Keratinocyte (primary cell): ENCODE results near the gene CXCL5. TPM values are rescaled to one million over a fixed set of nuclear protein-coding genes. Genes with fewer than 3 reads are reported as not detected.

Source experiments
- DNase-seq: peaks from one replicate; pipeline ENCODE4 v3.0.0-alpha.2; 2011; ENCODE audit warnings: low read depth, missing footprints, low spot score
- FAIRE-seq: peaks from 2 replicates; lab custom pipeline; 2011; peaks lifted over from hg19 to GRCh38; lab: Jason Lieb, UNC
- H2AFZ ChIP-seq: 2 replicates; pipeline ENCODE4 v1.6.0; 2012; ENCODE audit warnings: low read length, control low read depth, inconsistent platforms; ENCODE audit not compliant: control insufficient read depth
- H3K27ac ChIP-seq: 2 replicates; pipeline ENCODE4 v1.5.1; 2011; ENCODE audit warnings: low read length; ENCODE audit not compliant: control insufficient read depth, insufficient read depth
- H3K27me3 ChIP-seq: 3 replicates; pipeline ENCODE4 v1.6.0; 2011; ENCODE audit warnings: low read length; ENCODE audit not compliant: control insufficient read depth, insufficient read depth; ENCODE audit errors: extremely low read depth
- H3K36me3 ChIP-seq, 2 experiments: 2 replicates in 1 of 2; 3 replicates in 1 of 2; pipeline ENCODE4 v1.5.1; 2011; ENCODE audit warnings: low read length in 2 of 2, mild to moderate bottlenecking in 1 of 2; ENCODE audit not compliant: control insufficient read depth in 2 of 2, insufficient read depth in 2 of 2; ENCODE audit errors: extremely low read depth in 1 of 2
- H3K4me1 ChIP-seq: 3 replicates; pipeline ENCODE4 v1.5.1; 2011; ENCODE audit warnings: low read length; ENCODE audit not compliant: control insufficient read depth, insufficient read depth; ENCODE audit errors: extremely low read depth
- H3K4me2 ChIP-seq: 3 replicates; pipeline ENCODE4 v1.6.0; 2011; ENCODE audit warnings: low read depth, low read length; ENCODE audit not compliant: control insufficient read depth, insufficient read depth; ENCODE audit errors: extremely low read depth
- H3K4me3 ChIP-seq, 3 experiments: fragments of 200-600 bp in 1 of 3; sonication (generic) in 1 of 3; 2 replicates in 2 of 3; 3 replicates in 1 of 3; pipeline ENCODE4 v1.5.1; 2011 to 2016; ENCODE audit warnings: low read length in 3 of 3, mild to moderate bottlenecking in 3 of 3, control low read depth in 2 of 3, inconsistent platforms in 1 of 3, low read depth in 1 of 3, mixed read lengths in 1 of 3, mixed run types in 1 of 3, moderate library complexity in 1 of 3; ENCODE audit not compliant: control insufficient read depth in 2 of 3, insufficient read depth in 2 of 3; ENCODE audit errors: extremely low read depth in 1 of 3
- H3K79me2 ChIP-seq: 2 replicates; pipeline ENCODE4 v1.6.0; 2012; ENCODE audit warnings: low read length; ENCODE audit not compliant: control insufficient read depth, insufficient read depth
- H3K9ac ChIP-seq: 3 replicates; pipeline ENCODE4 v1.6.0; 2011; ENCODE audit warnings: low read length; ENCODE audit not compliant: control insufficient read depth, insufficient read depth; ENCODE audit errors: extremely low read depth
- H3K9me1 ChIP-seq: 3 replicates; pipeline ENCODE4 v1.6.0; 2011; ENCODE audit warnings: low read length; ENCODE audit not compliant: control insufficient read depth, insufficient read depth; ENCODE audit errors: extremely low read depth
- H3K9me3 ChIP-seq: 2 replicates; pipeline ENCODE4 v1.5.1; 2012; ENCODE audit warnings: low read depth, low read length; ENCODE audit not compliant: control insufficient read depth
- H4K20me1 ChIP-seq: 3 replicates; pipeline ENCODE4 v1.6.0; 2011; ENCODE audit warnings: low read length; ENCODE audit not compliant: control insufficient read depth, insufficient read depth; ENCODE audit errors: extremely low read depth
- CTCF ChIP-seq, 3 experiments: IDR thresholded peaks in 1 of 3; conservative IDR thresholded peaks in 1 of 3; optimal IDR thresholded peaks in 1 of 3; 2 replicates in 2 of 3; 3 replicates in 1 of 3; pipeline versions ENCODE3 to v1.5.1; 2011; ENCODE audit warnings: low read length in 3 of 3, mild to moderate bottlenecking in 3 of 3, moderate library complexity in 2 of 3, control low read depth in 1 of 3, inconsistent platforms in 1 of 3; ENCODE audit not compliant: insufficient read depth in 2 of 3; ENCODE audit errors: extremely low read depth in 1 of 3
- EZH2 ChIP-seq: IDR thresholded peaks from one replicate; pipeline ENCODE4 v1.6.1; 2012; ENCODE audit warnings: inconsistent platforms, mild to moderate bottlenecking, low read length, moderate library complexity
- dilution Hi-C: fragments of 300-500 bp; cut with MboI; formaldehyde crosslinking; loops from one replicate; pipeline ENCODE4 v1.7.0; 2020; ENCODE audit warnings: low sequenced_read_pairs; ENCODE audit not compliant: extremely low pct_ligation_motif_present
- polyA plus RNA-seq, 5 experiments: library from polyadenylated mRNA; depleted of rRNA in 3 of 5; stranded (reverse) in 3 of 5; stranded (forward) in 1 of 5; unstranded in 1 of 5; fragments of >200 nt; gene quantifications; 1 replicate in 1 of 5; 2 replicates in 3 of 5; 3 replicates in 1 of 5; pipeline versions ENCODE4 v1.2.1 to v1.2.3, GENCODE V29; 2011 to 2012; ENCODE audit warnings: missing spikeins in 2 of 5, low read depth in 1 of 5, low replicate concordance in 1 of 5

CXCL5 gene
- polyA plus RNA-seq, 1 donor (not counting 4 experiments of a cell fraction or from before 2014, with no cell fraction given) = 0.76 TPM

GRCh38 chr4:74016068-74016467 is 17.6 kb upstream of the CXCL5 start:
- Histone ChIP-seq H3K79me2 (no peaks in the 10 kb centered on the region), H3K4me1 (peaks cover 4% of the 10 kb centered on the region), H3K4me2 (peak overlapping the region; percentile 17), H3K27ac (peak overlapping the region; percentile 25), H3K27me3 (no peaks in the 10 kb centered on the region), H3K9ac (no peak overlapping the region), H3K9me3 (no peaks in the 10 kb centered on the region), H4K20me1 (no peaks in the 10 kb centered on the region), H2AFZ (no peak overlapping the region), H3K4me3 (no peak overlapping the region), H3K36me3 (no peaks in the 10 kb centered on the region), H3K9me1 (no peaks in the 10 kb centered on the region)
- TF ChIP-seq CTCF (optimal IDR thresholded peaks at IDR 0.05 in 1 of 3, IDR thresholded peaks at IDR 0.05 in 1 of 3, conservative IDR thresholded peaks at IDR 0.05 in 1 of 3; ENCODE audit: extremely low read depth in 1 of 3, insufficient read depth in 2 of 3, low read length in 3 of 3) (no peak), EZH2 (no peak)
- DNase-seq = no peak
- dilution Hi-C loops = no loop called here
- FAIRE-seq = peak; percentile 91

- H3K27ac ChIP-seq = peak overlapping the region; percentile 19
- dilution Hi-C loops = no loop called here
- no peak for FAIRE-seq
These were observed 16.8 kb upstream of the CXCL5 start for GRCh38 chr4:74015126-74015780.

More at GRCh38 chr4:74015126-74015780, 16.8 kb upstream of the CXCL5 start:
- no peaks in the 10 kb centered on the region for H3K36me3 ChIP-seq
- H3K4me3 ChIP-seq = no peak overlapping the region
- H3K9me1 ChIP-seq = no peaks in the 10 kb centered on the region
- H3K4me2 ChIP-seq = no peak overlapping the region
- H3K9ac ChIP-seq = no peak overlapping the region
- no peaks in the 10 kb centered on the region for H3K27me3 ChIP-seq
- H4K20me1 ChIP-seq = no peaks in the 10 kb centered on the region
- no peak for DNase-seq
- H2AFZ ChIP-seq = no peak overlapping the region
- H3K79me2 ChIP-seq = no peaks in the 10 kb centered on the region
- TF ChIP-seq EZH2 (no peak), CTCF (optimal IDR thresholded peaks at IDR 0.05 in 1 of 3, IDR thresholded peaks at IDR 0.05 in 1 of 3, conservative IDR thresholded peaks at IDR 0.05 in 1 of 3; ENCODE audit: extremely low read depth in 1 of 3, insufficient read depth in 2 of 3, low read length in 3 of 3) (no peak)
- no peaks in the 10 kb centered on the region for H3K9me3 ChIP-seq
- peaks cover 4% of the 10 kb centered on the region for H3K4me1 ChIP-seq
